ENCODE results near the gene BRD4.
A peak's percentile ranks its signal among the peaks of the same experiment; 100 is the strongest.

The BRD4 gene

DNA sequence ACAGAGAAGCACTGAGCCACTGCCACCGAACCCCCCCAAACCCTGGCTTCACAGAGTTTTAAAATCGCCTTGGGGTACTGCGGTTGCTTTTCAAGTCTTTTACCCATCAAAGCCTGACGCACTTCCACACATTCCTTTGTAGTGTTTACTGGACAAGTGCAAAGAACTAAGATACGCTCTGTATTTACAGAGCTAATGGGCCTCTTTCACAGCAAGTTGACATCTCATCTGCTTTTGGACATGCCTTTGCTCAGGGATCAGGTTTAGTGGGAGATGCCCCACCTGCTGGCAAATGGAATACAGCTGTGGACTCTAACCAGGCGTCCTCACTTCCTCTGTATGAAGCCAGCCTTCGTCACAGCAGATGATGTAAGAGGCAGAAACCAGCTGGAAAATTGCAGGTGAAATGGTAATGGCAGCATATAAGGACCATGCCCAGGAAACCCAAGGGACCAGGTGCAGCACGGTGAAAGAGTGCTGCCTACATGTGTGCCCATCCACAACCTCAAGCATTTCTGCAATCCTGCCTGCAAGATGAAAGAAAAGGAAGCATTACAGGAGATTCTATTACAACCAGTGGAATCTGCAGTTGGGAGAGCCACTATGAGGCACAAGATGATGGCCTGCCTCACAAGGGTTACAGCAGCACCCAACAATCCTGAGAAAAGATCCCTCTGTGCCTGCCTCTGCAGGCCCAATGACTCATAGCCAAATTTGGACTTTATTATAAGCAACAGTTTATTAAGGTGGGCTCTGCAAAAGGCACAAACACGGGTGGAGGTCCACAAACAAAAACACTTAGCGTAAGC lies 34.7 kb downstream of the BRD4 start:
- peak; percentile 54 for DNase-seq (ENCODE audit: extremely low read depth, low read depth)
- TF ChIP-seq, protein P1, sequence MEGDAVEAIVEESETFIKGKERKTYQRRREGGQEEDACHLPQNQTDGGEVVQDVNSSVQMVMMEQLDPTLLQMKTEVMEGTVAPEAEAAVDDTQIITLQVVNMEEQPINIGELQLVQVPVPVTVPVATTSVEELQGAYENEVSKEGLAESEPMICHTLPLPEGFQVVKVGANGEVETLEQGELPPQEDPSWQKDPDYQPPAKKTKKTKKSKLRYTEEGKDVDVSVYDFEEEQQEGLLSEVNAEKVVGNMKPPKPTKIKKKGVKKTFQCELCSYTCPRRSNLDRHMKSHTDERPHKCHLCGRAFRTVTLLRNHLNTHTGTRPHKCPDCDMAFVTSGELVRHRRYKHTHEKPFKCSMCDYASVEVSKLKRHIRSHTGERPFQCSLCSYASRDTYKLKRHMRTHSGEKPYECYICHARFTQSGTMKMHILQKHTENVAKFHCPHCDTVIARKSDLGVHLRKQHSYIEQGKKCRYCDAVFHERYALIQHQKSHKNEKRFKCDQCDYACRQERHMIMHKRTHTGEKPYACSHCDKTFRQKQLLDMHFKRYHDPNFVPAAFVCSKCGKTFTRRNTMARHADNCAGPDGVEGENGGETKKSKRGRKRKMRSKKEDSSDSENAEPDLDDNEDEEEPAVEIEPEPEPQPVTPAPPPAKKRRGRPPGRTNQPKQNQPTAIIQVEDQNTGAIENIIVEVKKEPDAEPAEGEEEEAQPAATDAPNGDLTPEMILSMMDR (IDR thresholded peaks at IDR 0.05; ENCODE audit: low read depth, low read length) = peak; percentile 7

DNA sequence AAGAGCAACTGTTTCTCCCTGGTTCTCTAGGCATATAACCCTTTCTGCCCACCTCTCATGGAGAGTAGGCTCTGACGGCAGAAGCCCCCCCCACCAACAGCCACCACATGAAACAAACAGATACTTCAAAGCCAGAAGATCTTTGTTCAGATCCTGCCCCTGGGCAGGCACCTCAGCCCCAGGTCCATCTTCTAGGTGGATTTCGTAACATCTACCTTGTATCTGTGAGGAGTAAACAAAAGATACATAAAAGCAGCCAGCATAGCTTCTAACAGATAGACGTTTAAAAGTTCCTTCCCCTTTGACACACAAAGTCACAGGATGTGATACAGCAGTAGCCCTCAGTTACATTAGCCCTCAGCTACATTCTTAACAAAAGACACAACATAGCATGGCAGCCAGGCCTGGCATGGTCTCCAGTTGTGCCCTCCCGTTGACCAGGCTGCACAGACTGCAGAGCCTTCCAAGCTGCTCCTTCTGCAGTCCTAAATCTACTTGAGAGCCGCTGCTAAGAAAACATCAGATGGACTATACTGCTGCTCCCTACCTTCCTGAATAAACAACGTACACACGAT lies 35.4 kb downstream of the BRD4 start:
- DNase-seq (ENCODE audit: extremely low read depth, low read depth) = no peak
- TF ChIP-seq, protein P1 (IDR thresholded peaks at IDR 0.05; ENCODE audit: low read depth, low read length) = no peak

DNA sequence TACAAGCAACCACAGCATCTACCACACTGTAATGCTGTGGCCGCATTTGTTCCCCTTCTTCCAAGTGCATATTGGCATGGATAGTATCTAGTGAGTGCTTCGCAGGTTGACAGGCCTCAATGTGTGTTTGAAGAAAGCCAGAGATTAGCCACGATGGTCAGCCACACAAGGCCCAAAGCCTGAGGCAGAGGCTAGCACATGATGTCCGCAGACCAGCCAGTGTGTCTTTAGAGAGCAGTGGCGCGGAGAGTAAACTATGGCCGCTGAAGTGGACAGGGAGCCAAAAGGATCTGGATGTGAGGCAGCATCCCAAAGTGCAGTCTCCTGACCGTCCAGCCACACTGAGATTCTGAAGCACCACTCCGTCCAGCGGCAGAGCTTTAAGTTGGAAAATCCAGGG lies 36.0 kb downstream of the BRD4 start:
- TF ChIP-seq, protein P1 (IDR thresholded peaks at IDR 0.05; ENCODE audit: low read depth, low read length) = no peak
- DNase-seq (ENCODE audit: extremely low read depth, low read depth) = no peak

DNA sequence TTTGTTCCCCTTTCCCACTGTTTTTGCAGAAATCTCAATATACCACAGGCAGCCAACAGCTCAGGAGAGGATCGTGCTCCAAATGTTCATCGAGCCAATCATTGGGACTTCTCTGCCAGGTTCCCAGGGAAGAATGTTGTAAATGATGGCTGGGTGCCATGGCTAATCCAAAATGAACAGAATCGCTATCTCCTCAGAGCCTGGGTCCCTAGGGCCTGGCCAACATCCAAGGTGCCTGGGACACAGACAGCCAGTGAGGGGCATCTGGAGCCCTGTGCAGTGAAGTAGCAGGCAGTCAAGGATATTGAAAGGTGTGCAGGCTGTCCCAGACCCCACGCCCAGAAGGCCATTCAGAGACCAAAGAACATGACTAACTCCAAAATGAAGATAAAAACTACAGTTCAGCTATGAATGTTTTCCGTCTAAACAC lies 37.8 kb downstream of the BRD4 start:
- TF ChIP-seq, protein P1 (IDR thresholded peaks at IDR 0.05; ENCODE audit: low read depth, low read length) = no peak
- DNase-seq (ENCODE audit: extremely low read depth, low read depth) = no peak

DNA sequence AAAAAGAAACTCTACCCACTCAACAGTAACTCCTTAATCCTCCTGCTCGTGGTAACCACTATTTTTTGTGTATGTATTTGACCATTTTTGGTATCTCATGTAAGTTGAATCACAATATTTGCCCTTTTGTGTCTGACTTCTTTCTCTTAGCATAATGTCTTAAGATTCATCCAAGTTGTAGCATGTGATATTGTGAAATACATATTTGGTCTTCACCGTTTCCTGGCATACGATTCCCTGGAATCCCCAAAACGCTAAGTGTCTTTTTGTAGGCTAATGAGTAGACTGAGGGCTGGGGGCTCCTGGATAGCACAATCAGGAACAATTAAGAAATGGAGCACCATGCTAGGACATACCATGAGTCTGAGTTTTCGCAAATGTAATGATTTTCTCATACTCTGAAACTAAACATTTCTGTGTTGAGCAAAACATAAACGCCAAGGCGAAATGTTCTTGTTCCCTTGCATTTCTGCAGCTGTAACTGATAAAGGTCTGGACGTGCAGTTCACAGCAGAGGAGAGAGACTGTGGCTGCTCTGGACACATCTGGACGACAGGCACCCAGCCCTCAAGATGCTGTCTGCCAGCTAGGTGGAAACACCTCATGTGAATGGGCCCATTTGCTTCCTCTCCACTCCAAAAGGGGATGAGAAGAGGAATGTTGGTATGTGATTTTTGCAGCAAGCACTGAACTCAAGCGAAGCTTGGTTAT lies 38.4 kb downstream of the BRD4 start:
- TF ChIP-seq, protein P1 (IDR thresholded peaks at IDR 0.05; ENCODE audit: low read depth, low read length) = no peak
- no peak for DNase-seq (ENCODE audit: extremely low read depth, low read depth)

DNA sequence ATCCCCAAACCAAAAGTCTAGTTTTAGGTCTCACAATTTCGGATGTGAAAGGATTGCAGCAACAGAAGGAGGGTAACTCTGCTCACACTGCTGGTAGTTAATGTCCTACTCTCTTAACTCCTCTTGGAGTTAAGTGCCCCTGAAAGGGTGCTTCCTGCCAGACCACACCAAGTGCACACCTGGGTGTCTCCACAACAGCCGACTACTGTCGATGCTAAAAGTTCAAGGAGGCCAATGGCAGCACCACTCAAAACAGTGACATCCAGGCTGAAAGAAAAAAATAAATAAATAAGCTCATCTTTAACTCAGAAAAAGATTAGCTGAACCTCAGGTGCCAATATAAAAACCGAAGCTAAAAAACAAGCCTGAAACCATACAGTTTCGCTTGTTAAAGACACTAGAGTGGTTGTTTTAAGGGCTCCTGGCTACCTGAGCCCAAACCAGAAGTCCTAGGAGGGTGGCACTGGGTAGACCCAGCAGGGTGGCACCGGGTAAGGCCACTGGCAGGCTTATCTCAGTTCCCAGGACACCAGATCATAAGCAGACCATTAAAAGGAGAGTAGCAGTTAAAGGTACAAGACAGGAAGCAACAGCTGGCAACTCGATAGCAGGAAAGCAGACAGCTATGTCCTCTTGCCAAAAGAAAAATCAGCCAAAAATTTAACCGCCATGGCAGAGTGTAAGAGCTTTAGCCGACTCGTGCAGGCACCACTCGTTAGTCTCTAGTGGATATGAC lies 39.3 kb downstream of the BRD4 start:
- TF ChIP-seq, protein P1 (IDR thresholded peaks at IDR 0.05; ENCODE audit: low read depth, low read length) = no peak
- no peak for DNase-seq (ENCODE audit: extremely low read depth, low read depth)

Data from AG09319 (cell line).